ENCODE results near the gene FNDC3A.

FNDC3A gene

GRCh38 chr13:48938308-48938943 is 37.3 kb upstream of the FNDC3A start:
- Histone ChIP-seq H4K20me1 (ENCODE audit: low read depth, low read length) (no peaks in the 10 kb centered on the region), H3K36me3 (ENCODE audit: low read length) (no peaks in the 10 kb centered on the region), H3K9ac (ENCODE audit: low read length) (no peak overlapping the region), H3F3A (ENCODE audit: insufficient read depth) (no peaks in the 10 kb centered on the region), H3K79me2 (ENCODE audit: insufficient read depth, low read length) (no peaks in the 10 kb centered on the region), H3K4me3 (ENCODE audit: insufficient read depth, low read length, poor library complexity, severe bottlenecking) (no peak overlapping the region), H3K9me2 (replicated peaks; ENCODE audit: insufficient read depth, low read length) (no peaks in the 10 kb centered on the region), H3K27me3 (ENCODE audit: low read length) (no peaks in the 10 kb centered on the region), H3K4me2 (ENCODE audit: low read depth, low read length, poor library complexity, severe bottlenecking) (no peak overlapping the region), H2AFZ (ENCODE audit: low read depth, low read length, severe bottlenecking) (no peak overlapping the region), H3K9me3 (ENCODE audit: insufficient read depth, low read length) (no peaks in the 10 kb centered on the region), H3K27ac (ENCODE audit: low read depth, low read length) (no peak overlapping the region)
- TF ChIP-seq EZH2phosphoT487 (conservative IDR thresholded peaks at IDR 0.05; ENCODE audit: low read length), result no peak
- no peak for TF ChIP-seq CTCF (IDR thresholded peaks at IDR 0.05; ENCODE audit: insufficient read depth, low read length, poor library complexity, severe bottlenecking)

GRCh38 chr13:48939728-48940127 is 36.0 kb upstream of the FNDC3A start:
- no peaks in the 10 kb centered on the region for H3K9me2 ChIP-seq (replicated peaks; ENCODE audit: insufficient read depth, low read length)
- no peaks in the 10 kb centered on the region for H3K27me3 ChIP-seq (ENCODE audit: low read length)
- no peak overlapping the region for H3K4me2 ChIP-seq (ENCODE audit: low read depth, low read length, poor library complexity, severe bottlenecking)
- no peaks in the 10 kb centered on the region for H3F3A ChIP-seq (ENCODE audit: insufficient read depth)
- no peak overlapping the region for H2AFZ ChIP-seq (ENCODE audit: low read depth, low read length, severe bottlenecking)
- no peak overlapping the region for H3K4me3 ChIP-seq (ENCODE audit: insufficient read depth, low read length, poor library complexity, severe bottlenecking)
- no peaks in the 10 kb centered on the region for H3K36me3 ChIP-seq (ENCODE audit: low read length)
- no peak overlapping the region for H3K27ac ChIP-seq (ENCODE audit: low read depth, low read length)
- no peaks in the 10 kb centered on the region for H4K20me1 ChIP-seq (ENCODE audit: low read depth, low read length)
- H3K79me2 ChIP-seq (ENCODE audit: insufficient read depth, low read length), result no peaks in the 10 kb centered on the region
- no peaks in the 10 kb centered on the region for H3K9me3 ChIP-seq (ENCODE audit: insufficient read depth, low read length)
- TF ChIP-seq CTCF (IDR thresholded peaks at IDR 0.05; ENCODE audit: insufficient read depth, low read length, poor library complexity, severe bottlenecking), result no peak
- no peak for TF ChIP-seq EZH2phosphoT487 (conservative IDR thresholded peaks at IDR 0.05; ENCODE audit: low read length)
- no peak overlapping the region for H3K9ac ChIP-seq (ENCODE audit: low read length)

- Histone ChIP-seq H3K27ac (ENCODE audit: low read depth, low read length) (no peak overlapping the region), H3K79me2 (ENCODE audit: insufficient read depth, low read length) (no peaks in the 10 kb centered on the region), H3F3A (ENCODE audit: insufficient read depth) (no peaks in the 10 kb centered on the region), H3K4me2 (ENCODE audit: low read depth, low read length, poor library complexity, severe bottlenecking) (no peak overlapping the region), H3K27me3 (ENCODE audit: low read length) (no peaks in the 10 kb centered on the region; the same call in 1 of the 2 replicates), H3K9me3 (ENCODE audit: insufficient read depth, low read length) (no peaks in the 10 kb centered on the region), H3K4me3 (ENCODE audit: insufficient read depth, low read length, poor library complexity, severe bottlenecking) (no peak overlapping the region), H4K20me1 (ENCODE audit: low read depth, low read length) (no peaks in the 10 kb centered on the region), H2AFZ (ENCODE audit: low read depth, low read length, severe bottlenecking) (no peak overlapping the region), H3K36me3 (ENCODE audit: low read length) (no peaks in the 10 kb centered on the region), H3K9ac (ENCODE audit: low read length) (no peak overlapping the region), H3K9me2 (replicated peaks; ENCODE audit: insufficient read depth, low read length) (no peaks in the 10 kb centered on the region)
- TF ChIP-seq CTCF (IDR thresholded peaks at IDR 0.05; ENCODE audit: insufficient read depth, low read length, poor library complexity, severe bottlenecking) (no peak), EZH2phosphoT487 (conservative IDR thresholded peaks at IDR 0.05; ENCODE audit: low read length) (no peak)
Measured at GRCh38 chr13:48942131-48942530, 33.6 kb upstream of the FNDC3A start.
